VCaP (cell line): ENCODE data around the gene RIMKLA.

Source experiments
- H3K27ac ChIP-seq: fragments of 450-650 bp; 2 replicates; pipeline ENCODE4 v1.5.1; 2017
- TF ChIP-seq, protein P1 (sequence below): fragments of 450-650 bp; conservative IDR thresholded peaks from 2 replicates; pipeline ENCODE4 v1.5.1; 2017; ENCODE audit warnings: mild to moderate bottlenecking, moderate library complexity

RIMKLA gene

DNA sequence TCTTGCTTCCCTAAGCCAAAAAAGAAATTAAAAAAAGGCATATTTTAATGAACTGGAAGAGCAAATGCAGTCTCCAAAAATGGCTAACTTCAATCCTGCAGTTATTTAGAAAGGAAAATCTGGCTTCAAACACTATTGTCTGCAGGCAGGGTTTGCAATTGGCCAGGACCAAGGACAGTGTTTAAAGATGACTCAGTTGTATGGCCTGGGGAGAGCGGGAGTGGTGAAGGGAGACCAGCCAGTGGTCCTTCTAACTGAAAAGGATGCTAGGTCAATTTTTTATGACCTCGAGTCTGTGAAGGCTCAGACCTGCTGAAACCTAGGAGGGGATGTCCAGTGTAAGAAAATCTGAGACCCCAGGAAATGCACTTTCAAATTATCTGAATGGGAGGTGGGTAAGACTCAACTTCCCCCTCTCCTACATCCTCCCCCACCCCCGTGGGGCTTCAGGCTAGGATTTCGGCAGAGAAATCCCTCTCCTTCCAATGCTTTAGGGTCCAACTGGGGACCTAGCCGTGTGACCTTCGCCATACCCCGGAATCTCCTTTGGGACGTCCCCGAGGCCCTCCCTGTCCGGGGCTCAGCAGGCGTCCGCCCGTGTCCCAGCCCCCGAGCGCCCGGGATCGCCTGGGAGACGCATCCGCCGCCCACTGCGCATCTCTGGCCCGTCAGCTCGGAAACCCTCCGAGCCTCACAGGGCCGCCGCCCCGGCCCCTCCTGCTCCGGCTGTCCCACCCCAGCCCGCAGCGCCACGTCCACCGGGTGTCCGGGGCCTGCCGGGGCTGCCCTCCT, 602 bp upstream of the RIMKLA start:
- peak overlapping the region; percentile 76 for H3K27ac ChIP-seq
- TF ChIP-seq, protein P1, sequence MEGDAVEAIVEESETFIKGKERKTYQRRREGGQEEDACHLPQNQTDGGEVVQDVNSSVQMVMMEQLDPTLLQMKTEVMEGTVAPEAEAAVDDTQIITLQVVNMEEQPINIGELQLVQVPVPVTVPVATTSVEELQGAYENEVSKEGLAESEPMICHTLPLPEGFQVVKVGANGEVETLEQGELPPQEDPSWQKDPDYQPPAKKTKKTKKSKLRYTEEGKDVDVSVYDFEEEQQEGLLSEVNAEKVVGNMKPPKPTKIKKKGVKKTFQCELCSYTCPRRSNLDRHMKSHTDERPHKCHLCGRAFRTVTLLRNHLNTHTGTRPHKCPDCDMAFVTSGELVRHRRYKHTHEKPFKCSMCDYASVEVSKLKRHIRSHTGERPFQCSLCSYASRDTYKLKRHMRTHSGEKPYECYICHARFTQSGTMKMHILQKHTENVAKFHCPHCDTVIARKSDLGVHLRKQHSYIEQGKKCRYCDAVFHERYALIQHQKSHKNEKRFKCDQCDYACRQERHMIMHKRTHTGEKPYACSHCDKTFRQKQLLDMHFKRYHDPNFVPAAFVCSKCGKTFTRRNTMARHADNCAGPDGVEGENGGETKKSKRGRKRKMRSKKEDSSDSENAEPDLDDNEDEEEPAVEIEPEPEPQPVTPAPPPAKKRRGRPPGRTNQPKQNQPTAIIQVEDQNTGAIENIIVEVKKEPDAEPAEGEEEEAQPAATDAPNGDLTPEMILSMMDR: no peak

GRCh38 chr1:42381280-42381673, 685 bp downstream of the RIMKLA start:
- H3K27ac ChIP-seq: peak overlapping the region; percentile 76
- TF ChIP-seq, protein P1: no peak

- H3K27ac ChIP-seq: no peak overlapping the region
- TF ChIP-seq, protein P1: no peak
Measured at GRCh38 chr1:42385283-42385682, 4.7 kb downstream of the RIMKLA start.

DNA sequence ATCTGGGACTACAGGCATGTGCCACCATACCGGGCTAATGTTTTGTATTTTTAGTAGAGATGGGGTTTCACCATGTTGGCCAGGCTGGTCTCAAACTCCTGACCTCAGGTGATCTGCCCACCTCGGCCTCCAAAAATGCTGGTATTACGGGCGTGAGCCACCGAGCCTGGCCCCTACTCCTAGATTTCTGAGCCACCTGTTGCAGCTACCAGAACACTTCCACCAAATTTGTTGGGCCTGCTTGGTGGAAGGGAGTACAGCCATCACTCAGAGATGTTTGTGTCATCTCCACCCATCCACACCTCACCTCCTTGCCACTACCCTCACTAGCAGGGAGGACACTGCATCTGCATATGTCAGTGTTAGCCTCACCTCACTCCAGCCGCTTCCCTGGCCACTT, 5.5 kb downstream of the RIMKLA start:
- TF ChIP-seq, protein P1: no peak
- no peak overlapping the region for H3K27ac ChIP-seq

DNA sequence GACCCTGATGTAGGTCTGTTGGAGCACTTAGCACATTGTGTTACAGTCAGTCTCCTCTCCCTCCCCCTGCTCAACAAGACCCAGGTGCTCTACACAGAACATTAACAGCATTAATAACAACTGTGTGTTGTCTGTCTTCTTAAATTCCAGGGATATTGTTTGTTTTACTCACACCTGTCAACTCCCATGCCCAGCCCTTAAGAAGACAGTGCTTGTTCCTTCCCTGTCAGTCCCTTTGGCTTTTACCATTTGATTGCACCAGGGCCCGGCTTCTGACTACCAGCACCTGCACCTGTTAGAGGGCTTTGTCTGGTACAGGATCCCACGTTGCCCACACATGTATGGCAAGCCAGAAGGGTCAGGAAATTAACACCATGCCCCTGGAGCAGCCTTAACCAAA, 11.7 kb downstream of the RIMKLA start:
- H3K27ac ChIP-seq: no peak overlapping the region
- TF ChIP-seq, protein P1: no peak

GRCh38 chr1:42392967-42393848, 12.6 kb downstream of the RIMKLA start:
- no peak overlapping the region for H3K27ac ChIP-seq

More at GRCh38 chr1:42392967-42393848, 12.6 kb downstream of the RIMKLA start:
- TF ChIP-seq, protein P1: no peak
